Measurements from ENCODE around the gene SEMA4D.
"Not testable (repeated sequence)": the region's sequence is repeated elsewhere in the genome, so short reads cannot be mapped to it uniquely, and the experiment has no call there.

Gene SEMA4D

GRCh38 chr9:89482901-89483361 lies 15.0 kb downstream of the SEMA4D start:
- DNase-seq (ENCODE audit: low read depth in 2 of 2), result no peak

GRCh38 chr9:89482056-89482851 lies 15.7 kb downstream of the SEMA4D start:
- DNase-seq (ENCODE audit: low read depth in 2 of 2), result no peak

DNA sequence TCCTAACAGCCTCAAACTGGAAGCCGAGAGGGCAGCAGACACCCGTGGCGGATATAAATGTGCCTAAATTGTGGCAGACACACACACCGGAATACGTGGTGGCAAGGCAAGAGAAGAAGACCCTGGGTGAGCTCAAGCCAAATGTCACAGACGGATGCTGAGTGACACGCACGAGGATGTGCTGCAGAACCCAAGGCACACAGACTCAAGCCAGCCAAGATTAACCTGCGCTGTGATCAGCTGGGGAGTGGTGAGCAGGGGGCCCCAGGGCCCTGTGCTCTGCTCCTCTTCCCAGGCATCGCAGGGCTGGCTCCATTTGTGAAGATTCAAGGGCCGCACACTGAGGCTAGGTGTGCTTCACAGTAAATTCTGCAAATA lies 16.4 kb downstream of the SEMA4D start:
- no peak for DNase-seq (ENCODE audit: low read depth in 2 of 2)

DNA sequence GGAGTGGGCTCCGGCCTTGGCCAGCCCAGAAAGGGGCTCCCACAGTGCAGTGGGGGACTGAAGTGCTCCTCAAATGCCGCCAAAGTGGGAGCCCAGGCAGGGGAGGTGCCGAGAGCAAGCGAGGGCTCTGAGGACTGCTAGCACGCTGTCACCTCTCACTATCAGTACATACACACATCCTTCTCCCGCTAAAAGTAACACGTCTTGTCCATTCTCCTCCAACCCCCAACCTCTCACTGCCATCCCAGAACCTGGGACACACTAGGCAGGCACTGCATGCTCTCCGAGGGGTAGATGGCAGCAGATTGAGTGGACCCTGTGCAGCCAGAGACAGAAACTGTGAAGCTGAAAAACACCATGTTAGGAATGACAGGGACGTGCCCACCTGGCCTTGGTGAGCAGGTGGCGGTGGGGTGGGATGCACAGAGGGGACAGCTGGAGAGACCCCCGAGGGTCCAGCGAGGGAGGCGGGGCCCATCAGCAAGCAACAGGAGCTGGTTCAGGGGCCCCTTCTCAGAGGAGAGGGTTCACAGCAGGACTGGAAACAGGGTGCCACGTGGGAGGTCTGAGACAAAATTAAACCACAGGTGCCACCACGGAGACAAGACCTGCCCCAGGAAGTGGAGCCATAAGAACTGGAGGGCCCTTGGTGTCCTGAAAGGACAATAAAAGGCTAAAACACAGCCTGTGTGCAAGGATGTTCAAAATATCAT lies 16.9 kb downstream of the SEMA4D start:
- no peak for DNase-seq (ENCODE audit: low read depth in 2 of 2)

DNA sequence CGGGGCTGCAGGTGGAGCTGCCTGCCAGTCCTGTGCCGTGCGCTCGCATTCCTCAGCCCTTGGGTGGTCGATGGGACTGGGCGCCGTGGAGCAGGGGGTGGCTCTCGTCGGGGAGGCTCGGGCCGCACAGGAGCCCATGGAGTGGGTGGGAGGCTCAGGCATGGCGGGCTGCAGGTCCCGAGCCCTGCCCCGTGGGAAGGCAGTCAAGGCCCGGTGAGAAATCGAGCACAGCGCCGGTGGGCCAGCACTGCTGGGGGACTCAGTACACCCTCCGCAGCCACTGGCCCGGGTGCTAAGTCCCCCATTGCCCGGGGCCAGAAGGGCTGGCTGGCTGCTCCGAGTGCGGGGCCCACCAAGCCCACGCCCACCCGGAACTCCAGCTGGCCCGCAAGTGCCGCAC lies 17.5 kb downstream of the SEMA4D start:
- DNase-seq (ENCODE audit: low read depth in 2 of 2), result not testable (repeated sequence)

DNA sequence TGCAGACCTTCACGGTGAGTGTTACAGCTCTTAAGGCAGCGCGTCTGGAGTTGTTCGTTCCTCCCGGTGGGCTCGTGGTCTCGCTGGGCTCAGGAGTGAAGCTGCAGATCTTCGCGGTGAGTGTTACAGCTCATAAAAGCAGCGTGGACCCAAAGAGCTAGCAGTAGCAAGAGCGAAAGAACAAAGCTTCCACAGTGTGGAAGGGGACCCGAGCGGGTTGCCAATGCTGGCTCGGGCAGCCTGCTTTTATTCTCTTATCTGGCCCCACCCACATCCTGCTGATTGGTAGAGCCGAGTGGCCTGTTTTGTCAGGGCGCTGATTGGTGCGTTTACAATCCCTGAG lies 18.3 kb downstream of the SEMA4D start:
- DNase-seq (ENCODE audit: low read depth in 2 of 2), result peak in 1 of 2 donors; percentile 55

DNA sequence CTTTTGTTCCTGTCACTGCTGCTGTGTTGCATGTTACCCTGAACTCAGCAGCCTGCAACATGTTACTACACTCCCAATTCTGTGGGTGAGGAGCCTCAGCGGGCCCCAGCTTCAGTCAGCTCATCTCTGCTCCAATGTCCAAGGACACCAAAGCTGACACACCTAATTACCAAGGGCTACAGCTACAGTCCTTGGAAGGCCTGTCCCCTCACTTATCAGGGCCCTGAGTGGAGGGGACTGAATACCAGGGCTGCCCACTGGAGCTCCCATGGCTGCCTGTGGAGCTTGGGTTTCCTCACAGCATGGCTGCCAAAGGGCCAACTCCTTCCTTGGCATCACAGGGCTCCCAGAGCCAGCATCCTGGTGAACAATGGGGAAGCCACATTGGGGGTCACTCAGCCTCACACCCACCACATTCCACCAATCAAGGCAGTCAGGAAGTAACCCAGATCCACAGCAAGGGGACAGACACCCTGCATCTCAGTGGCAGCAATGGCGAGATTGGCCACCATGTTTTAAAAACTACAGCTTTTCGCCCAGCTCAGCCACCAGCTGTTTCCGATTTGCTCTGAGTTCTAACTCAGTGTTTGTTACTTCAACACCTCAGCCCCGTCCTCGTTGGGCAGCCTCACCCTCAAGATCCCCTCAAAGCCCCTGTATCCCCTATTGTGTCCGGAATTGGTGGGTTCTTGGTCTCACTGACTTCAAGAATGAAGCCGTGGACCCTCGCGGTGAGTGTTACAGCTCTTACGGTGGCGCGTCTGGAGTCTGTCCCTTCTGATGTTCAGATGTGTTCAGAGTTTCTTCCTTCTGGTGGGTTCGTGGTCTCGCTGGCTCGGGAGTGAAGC lies 18.9 kb downstream of the SEMA4D start:
- DNase-seq (ENCODE audit: low read depth in 2 of 2), result no peak

DNA sequence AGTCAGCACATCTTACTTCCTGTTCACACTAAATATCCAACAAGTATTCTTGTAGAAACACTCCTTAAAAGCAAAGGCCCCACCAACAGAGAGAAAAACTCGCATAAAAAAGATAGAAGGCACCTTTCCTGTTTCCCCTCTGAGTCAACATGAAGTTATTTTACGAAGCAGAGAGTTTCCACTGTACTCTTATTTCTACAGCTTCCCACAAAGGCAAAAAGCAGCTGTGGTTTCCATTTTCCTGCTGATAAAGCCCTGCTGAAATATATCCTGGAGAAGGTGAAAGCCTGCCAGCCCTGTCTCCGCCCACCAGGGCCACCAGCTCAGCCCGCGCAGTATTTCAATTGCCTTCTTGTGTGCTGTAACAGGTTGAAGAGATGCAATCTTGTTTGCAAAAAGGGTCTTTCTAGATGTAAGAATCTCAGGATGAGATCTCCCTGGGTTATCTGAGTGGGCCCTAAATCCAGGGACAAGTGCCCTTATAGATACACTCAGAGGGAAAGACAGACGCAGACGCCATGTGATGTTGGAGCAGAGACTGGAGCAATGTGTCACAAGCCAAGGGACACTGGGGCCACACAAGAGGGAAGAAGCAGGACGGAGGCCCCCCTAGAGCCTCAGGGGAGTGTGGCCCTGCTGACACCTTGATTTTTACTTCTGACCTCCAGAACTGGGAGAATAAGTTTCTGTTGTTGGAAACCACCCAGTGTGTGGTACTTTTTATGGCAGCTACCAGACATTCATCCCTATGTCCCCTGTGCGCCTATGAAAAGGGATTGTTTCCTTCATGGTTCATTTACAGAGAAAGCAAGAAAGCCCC lies 19.9 kb downstream of the SEMA4D start:
- peak in 1 of 2 donors; percentile 55 for DNase-seq (ENCODE audit: low read depth in 2 of 2)

DNA sequence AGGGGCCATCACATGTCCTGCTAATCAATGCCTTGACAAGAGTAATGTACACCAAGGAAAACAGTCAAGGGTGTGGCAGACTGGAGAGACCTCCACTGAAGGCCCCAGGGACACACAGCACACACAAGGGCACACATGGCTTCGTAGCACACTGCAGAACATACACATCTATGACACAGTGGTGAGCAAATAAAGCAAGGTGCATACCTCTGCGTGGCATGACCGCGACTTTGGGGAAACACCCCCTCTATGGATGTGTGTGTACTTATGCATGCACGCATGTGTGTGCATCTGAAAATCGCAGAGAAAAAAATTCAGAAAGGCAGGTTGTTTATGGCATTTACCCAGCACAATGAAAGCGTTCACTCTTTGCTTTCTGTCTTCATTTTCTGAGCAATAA lies 20.5 kb downstream of the SEMA4D start:
- DNase-seq (ENCODE audit: low read depth in 2 of 2), result no peak

DNA sequence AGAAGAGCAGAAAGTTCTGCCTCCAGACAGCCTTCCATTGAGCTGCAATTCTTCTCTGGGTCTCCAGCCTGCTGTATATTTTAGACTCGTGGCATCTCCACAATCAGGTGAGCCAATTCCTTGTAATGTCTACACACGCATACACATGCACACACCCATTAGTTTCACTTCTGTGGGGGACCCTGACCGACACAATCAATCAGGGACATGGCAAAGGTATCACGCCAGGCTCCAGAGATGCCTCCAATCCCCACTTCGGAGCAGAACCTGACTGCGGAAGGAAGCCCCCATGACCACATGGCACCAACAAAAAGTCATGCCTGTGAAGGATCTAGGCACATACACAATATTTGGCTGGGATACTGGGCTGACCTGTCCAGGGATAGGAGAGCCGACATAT lies 21.4 kb downstream of the SEMA4D start:
- no peak for DNase-seq (ENCODE audit: low read depth in 2 of 2)

- no peak for DNase-seq (ENCODE audit: low read depth in 2 of 2)
Measured at GRCh38 chr9:89475891-89476440, 21.9 kb downstream of the SEMA4D start.

DNA sequence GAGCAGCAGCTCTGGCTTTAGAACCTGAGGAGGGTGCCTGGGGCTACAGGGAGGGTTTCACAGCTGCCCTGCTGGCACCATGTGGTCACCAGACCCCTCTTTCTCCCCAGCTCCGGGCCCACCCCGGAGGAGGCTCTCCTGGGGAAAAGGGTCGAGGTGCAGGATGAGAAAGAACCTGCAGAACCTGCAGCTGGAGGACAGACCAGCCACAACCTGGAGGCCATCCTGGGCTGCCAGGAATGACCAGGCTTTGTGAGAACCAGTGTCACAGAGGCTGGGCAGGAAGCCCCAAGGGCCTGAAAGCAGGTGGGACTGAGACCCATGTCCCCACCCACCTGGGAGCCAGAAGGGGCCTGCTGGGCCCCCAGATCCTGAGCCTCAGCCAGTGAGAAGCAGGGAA lies 23.0 kb downstream of the SEMA4D start:
- DNase-seq (ENCODE audit: low read depth in 2 of 2), result no peak

DNA sequence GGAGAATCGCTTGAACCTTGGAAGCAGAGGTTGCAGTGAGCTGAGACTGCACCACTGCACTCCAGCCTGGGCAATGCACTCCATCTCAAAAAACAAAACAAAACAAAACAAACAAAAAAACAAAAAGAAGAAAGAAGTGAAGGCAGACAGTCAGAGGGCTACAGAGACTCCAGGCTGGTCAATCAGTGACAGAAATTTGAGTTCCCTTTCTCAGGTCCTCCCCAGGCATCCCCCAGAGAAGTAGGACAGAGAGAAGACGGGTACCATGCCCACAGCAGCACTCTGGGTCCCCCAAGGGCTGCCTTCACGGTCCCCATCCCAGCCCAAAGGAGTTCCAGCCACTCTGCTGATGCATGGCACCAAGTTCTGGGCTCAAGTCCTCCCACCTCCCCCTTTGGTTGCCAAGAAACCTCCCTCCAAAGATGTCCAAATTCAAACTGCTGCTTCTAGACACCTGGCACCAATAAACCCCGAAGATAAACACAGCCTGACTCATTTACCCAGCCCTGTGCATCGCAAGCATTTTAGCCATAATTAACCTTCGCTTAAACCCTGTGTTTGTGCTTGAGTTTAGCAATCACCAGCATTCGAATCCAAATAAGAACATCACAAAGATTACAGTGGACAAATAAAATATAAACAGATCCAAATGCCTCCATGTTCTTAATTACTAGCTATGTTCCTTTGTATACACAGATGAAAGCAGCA lies 24.0 kb downstream of the SEMA4D start:
- no peak for DNase-seq (ENCODE audit: low read depth in 2 of 2)

DNA sequence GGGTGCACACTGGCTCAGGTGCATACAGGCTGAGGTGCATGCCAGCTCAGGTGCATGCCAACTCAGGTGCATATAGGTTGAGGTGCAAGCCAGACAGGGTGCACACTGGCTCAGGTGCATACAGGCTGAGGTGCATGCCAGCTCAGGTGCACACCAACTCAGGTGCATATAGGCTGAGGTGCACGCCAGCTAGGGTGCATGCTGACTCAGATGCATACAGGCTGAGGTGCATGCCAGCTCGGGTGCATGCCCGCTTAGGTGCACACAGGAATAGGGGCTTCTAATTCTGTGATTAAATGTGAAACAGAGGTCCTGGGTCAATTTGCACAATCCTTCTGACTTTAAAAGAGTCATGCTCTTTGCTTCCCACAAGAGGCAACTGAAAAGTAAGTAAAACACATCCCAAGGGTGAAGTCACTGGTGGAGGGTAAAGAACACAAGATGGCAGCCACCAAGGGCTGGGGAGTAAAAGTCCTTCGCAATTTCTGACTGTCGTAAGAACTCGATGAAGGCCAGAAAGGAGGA lies 26.1 kb downstream of the SEMA4D start:
- not testable (repeated sequence) for DNase-seq (ENCODE audit: low read depth in 2 of 2)

DNA sequence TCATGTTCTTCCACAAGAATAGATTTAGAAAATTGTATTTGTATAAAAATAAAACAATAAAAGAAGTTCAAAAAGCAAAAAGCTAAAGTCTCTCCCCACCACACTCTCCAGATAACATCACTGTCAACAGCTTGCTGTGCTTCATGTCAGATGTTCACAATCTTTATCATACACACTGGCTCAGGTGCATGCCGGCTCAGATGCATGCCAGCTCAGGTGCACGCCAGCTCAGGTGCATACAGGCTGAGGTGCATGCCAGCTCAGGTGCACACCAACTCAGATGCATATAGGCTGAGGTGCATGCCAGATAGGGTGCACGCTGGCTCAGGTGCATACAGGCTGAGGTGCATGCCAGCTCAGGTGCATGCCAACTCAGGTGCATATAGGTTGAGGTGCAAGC lies 26.5 kb downstream of the SEMA4D start:
- DNase-seq (ENCODE audit: low read depth in 2 of 2), result no peak

GRCh38 chr9:89470224-89470839 lies 27.6 kb downstream of the SEMA4D start:
- no peak for DNase-seq (ENCODE audit: low read depth in 2 of 2)

GRCh38 chr9:89469003-89469402 lies 28.9 kb downstream of the SEMA4D start:
- DNase-seq (ENCODE audit: low read depth in 2 of 2), result no peak

DNA sequence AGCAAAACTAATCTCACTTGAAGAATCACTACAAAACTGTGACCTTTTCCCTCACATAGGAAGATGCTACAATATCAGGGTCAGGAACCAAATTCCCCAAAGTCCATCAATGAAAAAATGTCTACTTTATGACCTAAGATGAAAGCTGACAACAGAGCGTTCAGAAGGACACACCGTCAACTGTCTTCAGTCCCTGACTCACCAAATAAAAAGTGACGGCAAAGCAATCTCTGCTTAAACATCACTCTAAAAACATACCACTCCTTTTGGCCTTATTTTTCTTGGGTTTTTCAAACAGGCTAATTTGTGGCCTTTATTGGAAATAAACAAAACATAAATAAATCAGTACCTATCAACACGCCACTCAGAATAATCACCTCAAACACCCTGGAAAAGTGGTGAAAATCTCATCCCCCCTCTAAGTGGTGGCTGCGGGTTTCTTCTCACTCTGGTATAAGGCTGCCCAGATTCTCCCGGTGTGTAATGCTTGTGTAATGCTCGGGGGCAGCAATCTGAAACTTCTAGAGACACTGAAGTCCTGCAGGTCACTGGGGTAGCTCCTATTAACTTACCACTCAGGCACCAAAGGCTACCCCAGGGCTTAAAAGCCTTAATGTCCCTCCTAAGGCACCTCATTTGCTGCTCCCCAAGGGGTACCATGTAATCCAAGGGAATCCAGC lies 29.5 kb downstream of the SEMA4D start:
- no peak for DNase-seq (ENCODE audit: low read depth in 2 of 2)

DNA sequence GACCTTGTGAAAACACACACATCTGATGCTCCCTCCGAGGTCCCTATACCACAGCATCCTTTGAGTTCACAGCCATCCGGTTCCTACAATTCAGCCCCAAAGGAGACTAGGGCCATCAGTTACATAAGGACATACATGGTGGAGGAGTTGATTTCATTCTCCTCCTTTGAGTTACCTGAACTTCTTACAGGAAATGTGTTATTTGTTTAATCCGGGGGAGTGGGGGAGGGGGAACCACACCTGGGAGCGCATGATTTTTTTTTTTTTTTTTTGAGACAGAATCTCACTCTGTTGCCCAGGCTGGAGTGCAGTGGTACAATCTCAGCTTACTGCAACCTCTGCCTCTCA lies 30.7 kb downstream of the SEMA4D start:
- DNase-seq (ENCODE audit: low read depth in 2 of 2), result no peak
